Activated T-cell treated with anti-CD3 and anti-CD28 coated beads for 48 hours (primary cell): ENCODE measurements around the gene PTPRG.

Experiments used
- DNase-seq: peaks from one replicate; pipeline ENCODE4 v3.0.0-alpha.2; 2020; ENCODE audit warnings: low read depth

The PTPRG gene

GRCh38 chr3:62237286-62237948, 676.0 kb downstream of the PTPRG start:
- DNase-seq, result no peak

- no peak for DNase-seq
Measured at GRCh38 chr3:62238003-62238402, 676.6 kb downstream of the PTPRG start.

- no peak for DNase-seq
Measured at GRCh38 chr3:62238431-62238830, 677.1 kb downstream of the PTPRG start.

DNA sequence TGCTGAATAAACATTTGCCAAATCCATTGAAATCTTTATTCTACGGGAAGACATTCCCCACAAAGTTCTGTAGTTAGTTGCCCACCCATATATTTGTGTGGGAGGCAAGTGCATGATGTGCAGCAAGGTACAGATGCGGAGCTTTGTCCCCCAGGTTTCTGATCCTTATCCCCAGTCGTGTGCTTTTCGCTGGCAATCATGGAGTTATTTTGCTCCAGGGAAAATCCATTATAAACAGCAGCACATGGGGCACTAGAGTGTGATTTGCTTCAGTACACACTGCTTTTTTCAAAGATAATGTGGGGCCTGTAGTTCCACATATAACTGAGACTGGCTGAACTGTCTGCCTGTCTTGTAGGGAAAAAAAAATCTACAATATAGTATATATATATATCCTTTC, 679.9 kb downstream of the PTPRG start:
- no peak for DNase-seq

DNA sequence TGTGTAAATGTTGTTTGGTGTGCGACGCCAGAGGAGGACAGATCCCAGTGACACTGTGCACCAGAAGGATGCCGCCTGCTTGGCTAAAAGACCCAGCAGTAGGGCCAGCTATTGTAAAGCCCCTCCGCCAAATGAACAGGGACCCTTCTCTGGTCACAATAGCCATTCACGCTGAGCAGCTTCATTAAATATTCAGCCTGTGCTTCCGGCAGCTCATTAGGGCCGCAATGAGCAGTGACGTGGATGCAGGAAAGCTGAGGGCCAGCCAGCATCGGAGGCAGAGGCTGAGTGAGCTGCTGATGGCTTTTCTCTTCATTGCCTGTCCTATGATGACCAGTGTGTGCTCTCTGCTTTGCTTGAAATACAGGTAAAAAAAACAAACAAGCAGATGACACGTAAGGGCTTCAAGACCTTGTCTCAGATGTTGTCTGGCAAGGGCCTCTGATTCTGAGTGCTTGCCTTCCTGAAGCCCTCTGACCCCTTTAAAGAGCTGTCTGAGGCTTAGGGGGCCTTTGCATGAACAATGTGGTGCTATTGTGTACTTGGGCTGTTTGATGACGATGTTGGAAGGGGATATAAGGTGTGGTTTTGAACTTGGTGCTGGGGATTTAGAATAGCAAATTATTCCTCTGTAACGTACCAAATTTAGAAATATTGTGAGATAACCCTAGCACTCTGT, 681.6 kb downstream of the PTPRG start:
- DNase-seq, result no peak

GRCh38 chr3:62246094-62246493, 684.7 kb downstream of the PTPRG start:
- DNase-seq, result no peak

- no peak for DNase-seq
Measured at GRCh38 chr3:62246985-62247384, 685.6 kb downstream of the PTPRG start.

- no peak for DNase-seq
Measured at GRCh38 chr3:62248734-62249483, 687.5 kb downstream of the PTPRG start.

GRCh38 chr3:62249484-62249776, 688.1 kb downstream of the PTPRG start:
- DNase-seq, result no peak

- DNase-seq, result no peak
Measured at GRCh38 chr3:62249855-62250543, 688.6 kb downstream of the PTPRG start.

DNA sequence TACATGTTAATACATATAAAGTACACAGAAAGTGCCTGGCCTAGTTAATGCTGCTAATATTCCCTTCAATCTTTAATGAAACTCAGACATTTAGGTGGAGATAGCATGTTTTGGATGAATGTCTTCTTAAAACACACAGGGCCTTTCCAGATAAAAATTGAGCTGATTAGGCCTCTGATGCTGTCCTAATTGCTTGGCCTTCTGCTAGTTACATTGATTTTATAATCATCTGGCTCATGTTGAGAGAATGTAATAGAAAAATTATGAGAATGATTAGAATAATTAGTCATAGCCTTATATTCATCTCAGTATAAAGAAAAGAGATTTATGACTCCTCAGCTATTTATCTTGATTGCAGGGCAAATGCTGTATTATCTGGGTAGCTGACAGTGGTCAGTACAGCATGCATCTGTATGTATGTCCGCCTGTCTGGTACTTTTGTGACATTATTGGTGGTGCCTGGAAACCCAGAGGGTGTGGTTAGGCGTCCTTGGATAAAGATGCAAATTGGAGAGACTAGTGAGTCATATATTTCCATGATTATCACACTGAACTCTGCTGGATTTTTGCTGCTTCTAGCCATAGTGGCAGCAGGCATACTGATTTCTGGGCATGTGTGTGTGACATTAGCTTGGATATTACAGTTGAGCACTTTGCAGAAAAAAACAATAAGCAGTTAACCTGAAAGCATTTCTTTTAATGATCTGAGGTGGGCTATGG, 691.2 kb downstream of the PTPRG start:
- no peak for DNase-seq

GRCh38 chr3:62253971-62254370, 692.6 kb downstream of the PTPRG start:
- DNase-seq, result no peak

GRCh38 chr3:62255758-62256157, 694.4 kb downstream of the PTPRG start:
- no peak for DNase-seq

GRCh38 chr3:62259924-62260323, 698.6 kb downstream of the PTPRG start:
- no peak for DNase-seq

DNA sequence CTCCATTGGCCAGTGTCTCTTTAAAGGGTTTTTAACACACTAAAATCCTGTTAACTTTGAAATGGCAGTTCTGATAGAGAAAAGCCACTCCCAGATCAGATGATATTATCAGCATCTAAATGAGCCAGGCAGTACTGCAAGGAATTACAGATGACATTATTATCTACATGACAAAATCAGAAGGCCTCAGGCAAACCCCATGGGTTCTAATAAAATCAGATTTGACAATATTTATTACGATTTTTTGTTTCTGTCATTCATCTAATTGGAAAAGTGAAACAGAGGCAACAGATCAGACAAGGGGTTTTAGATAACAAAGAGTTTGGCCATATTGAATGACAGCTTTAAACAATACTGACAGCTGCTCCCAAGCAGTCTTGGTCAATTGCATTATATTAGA, 699.3 kb downstream of the PTPRG start:
- DNase-seq, result no peak

DNA sequence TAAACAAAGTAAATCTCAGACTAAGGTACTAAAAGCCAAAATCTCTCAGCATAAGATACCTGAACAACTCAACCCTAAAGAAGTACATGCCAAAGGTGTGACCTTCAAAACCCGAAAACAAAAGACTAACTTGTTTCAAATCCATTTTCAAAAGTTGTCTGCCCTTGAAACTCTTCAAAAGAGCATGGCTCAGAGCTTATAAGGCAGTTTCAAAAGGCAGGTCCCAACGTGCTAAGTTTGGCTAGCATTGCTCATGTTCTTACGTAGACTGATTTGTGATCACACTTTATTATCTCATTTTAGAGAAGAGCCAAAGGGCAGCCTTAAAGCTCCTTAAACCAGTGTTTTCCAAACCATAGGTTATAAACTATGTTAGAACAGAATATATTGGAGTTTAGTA, 699.8 kb downstream of the PTPRG start:
- no peak for DNase-seq

DNA sequence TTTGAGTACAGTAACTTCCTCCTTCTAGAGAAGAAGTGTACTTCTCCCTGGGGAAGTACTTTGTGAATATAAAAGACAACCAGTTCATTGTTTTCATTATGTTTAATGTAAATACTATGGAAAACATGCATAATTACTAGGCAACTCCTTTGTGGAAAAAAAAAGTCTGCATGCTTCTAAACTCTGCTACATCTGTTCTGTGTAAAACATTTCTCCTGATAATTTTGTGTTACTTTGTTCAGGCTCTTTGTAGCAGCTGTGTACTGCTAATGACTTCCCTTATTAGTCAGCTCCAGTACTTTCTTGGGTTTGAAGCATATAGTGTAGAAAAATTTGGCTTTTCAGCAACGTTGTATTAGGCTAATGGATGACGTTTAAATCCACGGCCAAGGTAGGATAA, 700.4 kb downstream of the PTPRG start:
- no peak for DNase-seq

DNA sequence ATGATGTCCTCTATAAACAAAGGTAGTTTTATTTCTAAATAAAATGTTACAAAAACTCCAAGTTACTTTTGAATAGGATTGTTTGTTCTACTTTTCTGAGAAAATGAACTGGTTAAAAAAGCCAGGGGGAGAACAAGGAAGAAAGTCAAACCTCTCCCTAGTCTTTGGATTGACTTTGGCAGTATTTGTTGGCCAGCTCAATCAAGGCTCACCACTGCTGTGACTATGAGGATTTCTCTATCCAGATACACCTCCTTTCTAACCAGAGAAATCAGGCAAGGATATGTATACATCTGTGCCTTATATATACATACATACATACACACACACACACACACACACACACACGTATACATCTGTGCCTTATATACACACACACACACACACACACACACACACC, 704.2 kb downstream of the PTPRG start:
- no peak for DNase-seq

DNA sequence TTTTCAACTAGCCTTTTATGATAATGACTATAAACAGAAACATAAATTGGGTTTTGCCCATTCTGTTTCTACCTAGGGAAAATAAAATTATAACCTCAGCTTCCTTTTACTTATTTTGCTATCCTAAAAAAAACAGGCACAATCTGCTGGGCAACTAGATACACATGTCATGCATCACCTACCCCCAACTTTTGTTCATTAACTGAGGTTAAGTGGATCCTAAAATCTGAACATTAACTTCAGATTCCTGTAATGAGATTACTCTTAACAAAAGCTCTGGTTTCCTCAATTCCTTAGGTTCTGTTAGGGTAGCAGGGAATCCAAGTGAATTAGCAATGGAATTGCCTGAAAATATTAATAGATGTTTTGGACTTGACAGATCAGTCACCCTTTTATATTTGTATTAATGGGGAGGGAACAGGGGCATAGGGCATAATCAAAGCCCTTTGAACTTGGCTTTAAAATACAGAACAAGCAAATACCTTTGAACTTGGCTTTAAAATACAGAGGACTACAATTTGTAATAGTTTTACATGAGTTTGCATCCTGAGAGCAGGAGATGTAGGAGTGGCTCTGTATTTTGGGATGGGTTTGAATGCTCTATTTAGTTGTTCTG, 705.4 kb downstream of the PTPRG start:
- DNase-seq, result no peak

DNA sequence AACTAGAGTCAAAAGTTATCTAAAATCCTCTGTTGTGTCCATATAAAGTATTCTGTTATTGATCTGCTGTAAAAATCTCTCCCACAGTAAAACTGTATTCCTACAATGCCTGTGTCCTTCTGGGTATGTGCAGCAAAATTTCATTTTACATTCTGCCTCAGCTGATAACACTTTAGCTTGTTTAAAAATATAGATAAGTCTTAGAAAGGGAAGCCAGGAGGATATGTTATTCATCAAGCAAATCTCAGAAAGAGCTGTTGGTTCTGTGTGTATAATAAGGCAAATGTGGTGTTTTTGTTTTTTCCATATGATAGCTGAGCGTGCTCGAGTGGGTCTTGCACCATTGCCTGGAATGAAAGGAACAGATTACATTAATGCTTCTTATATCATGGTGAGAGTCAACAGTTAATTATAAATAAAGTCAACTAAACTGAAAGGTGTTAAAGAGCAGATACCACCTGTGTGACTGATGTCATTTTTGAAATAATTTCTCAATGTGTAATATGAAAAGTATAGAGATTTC, 715.3 kb downstream of the PTPRG start:
- no peak for DNase-seq

DNA sequence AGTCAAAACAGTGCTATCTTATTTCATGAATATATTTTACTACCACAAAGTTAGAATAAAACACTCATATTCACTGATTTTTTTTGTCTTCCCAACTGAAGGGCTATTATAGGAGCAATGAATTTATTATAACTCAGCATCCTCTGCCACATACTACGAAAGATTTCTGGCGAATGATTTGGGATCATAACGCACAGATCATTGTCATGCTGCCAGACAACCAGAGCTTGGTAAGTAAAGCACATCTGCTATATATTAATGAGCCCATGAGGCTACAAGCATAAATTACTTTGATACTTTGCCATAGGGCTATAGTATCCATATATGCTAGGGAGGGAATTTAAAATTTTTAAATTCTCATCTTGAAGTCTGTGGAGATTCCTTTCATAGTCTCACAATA, 716.1 kb downstream of the PTPRG start:
- DNase-seq, result no peak

GRCh38 chr3:62277986-62278385, 716.6 kb downstream of the PTPRG start:
- DNase-seq, result no peak
